ENCODE data around the gene WDR45B. TPM values are rescaled to one million over a fixed set of nuclear protein-coding genes. Genes with fewer than 3 reads are reported as not detected.
"Not testable (repeated sequence)": the region's sequence is repeated elsewhere in the genome, so short reads cannot be mapped to it uniquely, and the experiment has no call there.

The WDR45B gene
- total RNA-seq, 2 donors from 2014 or later, result 97.8 to 146 TPM

GRCh38 chr17:82658331-82658730, 10.1 kb upstream of the WDR45B start:
- Histone ChIP-seq H3K27me3 (replicated peaks; ENCODE audit: insufficient read depth) (no peaks in the 10 kb centered on the region), H3K4me3 (no peak overlapping the region), H3K27ac (no peak overlapping the region), H3K9me3 (no peaks in the 10 kb centered on the region), H3K36me3 (no peaks in the 10 kb centered on the region), H3K4me1 (replicated peaks) (no peaks in the 10 kb centered on the region)
- DNase-seq (ENCODE audit: low spot score), result no peak
- intact Hi-C loops (cut with DNase I), result no loop called here
- TF ChIP-seq POLR2A (IDR thresholded peaks at IDR 0.05) (no peak), POLR2AphosphoS5 (IDR thresholded peaks at IDR 0.05) (no peak), CTCF (IDR thresholded peaks at IDR 0.05) (no peak)
- 96% methylated on average over 23 of the region's 23 CpGs for WGBS

GRCh38 chr17:82657926-82658325, 9.7 kb upstream of the WDR45B start:
- 94% methylated on average over 19 of the region's 19 CpGs for WGBS
- Histone ChIP-seq H3K27ac (no peak overlapping the region), H3K27me3 (replicated peaks; ENCODE audit: insufficient read depth) (no peaks in the 10 kb centered on the region), H3K36me3 (no peaks in the 10 kb centered on the region), H3K4me1 (replicated peaks) (no peaks in the 10 kb centered on the region), H3K9me3 (no peaks in the 10 kb centered on the region), H3K4me3 (no peak overlapping the region)
- TF ChIP-seq POLR2AphosphoS5 (IDR thresholded peaks at IDR 0.05), result no peak
- no peak for TF ChIP-seq POLR2A (IDR thresholded peaks at IDR 0.05)
- intact Hi-C loops (cut with DNase I), result no loop called here
- no peak for DNase-seq (ENCODE audit: low spot score)

DNA sequence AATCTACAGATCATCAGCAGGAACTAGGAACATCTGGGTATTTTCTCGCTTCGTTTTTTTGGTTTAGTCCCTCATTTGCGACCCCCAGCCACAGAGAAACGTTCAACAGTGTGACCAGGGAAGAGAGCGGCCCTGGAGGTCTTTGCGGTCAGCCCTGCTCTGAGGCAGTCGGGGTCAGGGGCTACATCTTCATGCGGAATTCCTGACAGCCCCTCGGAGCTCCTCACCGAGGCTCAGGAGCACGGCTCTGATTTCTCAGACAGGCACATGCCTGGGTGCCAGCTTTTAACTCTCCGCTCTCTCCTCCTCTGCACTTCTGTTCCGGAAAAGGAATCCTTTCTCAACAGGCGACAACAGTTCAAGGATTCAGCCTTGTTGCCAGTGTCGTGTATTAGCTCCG, 8.0 kb upstream of the WDR45B start:
- intact Hi-C loops (cut with DNase I), result no loop called here
- Histone ChIP-seq H3K4me3 (no peak overlapping the region), H3K9me3 (no peaks in the 10 kb centered on the region), H3K36me3 (no peaks in the 10 kb centered on the region), H3K27me3 (replicated peaks; ENCODE audit: insufficient read depth) (no peaks in the 10 kb centered on the region), H3K27ac (no peak overlapping the region), H3K4me1 (replicated peaks) (no peaks in the 10 kb centered on the region)
- no peak for DNase-seq (ENCODE audit: low spot score)
- 90% methylated on average over 16 of the region's 16 CpGs for WGBS
- TF ChIP-seq CTCF (IDR thresholded peaks at IDR 0.05) (no peak), POLR2AphosphoS5 (IDR thresholded peaks at IDR 0.05) (no peak), POLR2A (IDR thresholded peaks at IDR 0.05) (no peak)

DNA sequence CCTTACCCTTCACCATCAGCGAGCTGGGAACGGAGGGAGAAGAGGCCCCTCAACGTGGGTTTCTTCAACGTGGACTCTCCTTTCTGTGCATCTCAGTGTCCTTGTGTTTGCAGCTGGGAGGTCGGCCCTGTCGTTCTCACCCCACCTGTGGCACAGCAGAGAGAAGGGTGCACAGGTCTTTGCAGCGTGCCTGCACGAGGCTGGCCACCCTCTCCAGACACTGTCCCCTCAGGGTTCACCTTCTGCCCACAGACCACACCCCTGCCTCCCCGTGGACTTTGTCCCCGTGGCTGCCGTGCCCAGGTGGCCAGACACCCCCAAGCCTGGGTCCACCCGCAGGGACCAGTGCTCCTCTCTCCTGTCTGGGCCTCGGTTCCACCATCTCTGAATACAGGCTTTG, 7.3 kb upstream of the WDR45B start:
- Histone ChIP-seq H3K4me3 (no peak overlapping the region), H3K9me3 (no peaks in the 10 kb centered on the region), H3K4me1 (replicated peaks) (no peaks in the 10 kb centered on the region), H3K27ac (peak overlapping the region; percentile 71 to 77), H3K36me3 (no peaks in the 10 kb centered on the region), H3K27me3 (replicated peaks; ENCODE audit: insufficient read depth) (no peaks in the 10 kb centered on the region)
- DNase-seq (ENCODE audit: low spot score), result no peak
- TF ChIP-seq POLR2A (IDR thresholded peaks at IDR 0.05) (no peak), CTCF (IDR thresholded peaks at IDR 0.05) (no peak), POLR2AphosphoS5 (IDR thresholded peaks at IDR 0.05) (no peak)
- intact Hi-C loops (cut with DNase I), result no loop called here
- 77% methylated on average over 13 of the region's 13 CpGs for WGBS

DNA sequence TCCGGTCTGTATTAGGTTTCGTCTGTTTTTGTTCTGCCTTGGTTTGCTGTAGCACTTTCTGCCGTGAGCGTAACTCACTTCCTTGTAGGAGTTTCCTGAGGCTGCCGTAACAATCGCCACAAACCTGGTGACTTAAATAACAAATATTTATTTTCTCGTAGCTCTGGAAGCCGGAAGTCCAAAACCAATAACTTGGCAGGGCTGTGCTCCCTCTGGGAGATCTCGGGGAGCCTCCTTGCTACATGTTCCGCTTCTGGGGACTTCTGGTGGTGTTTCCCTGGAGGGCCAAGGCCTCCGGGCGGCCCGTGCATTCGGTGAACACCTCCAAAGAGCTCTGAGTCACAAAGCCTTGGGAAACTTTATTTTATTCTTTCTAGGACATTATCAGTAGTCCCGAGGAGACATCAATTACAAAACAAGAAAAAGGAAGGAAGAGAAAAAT, 6.8 kb upstream of the WDR45B start:
- H3K4me3 ChIP-seq, result no peak overlapping the region
- H3K27ac ChIP-seq, result peak overlapping the region; percentile 71 to 77
- H3K27me3 ChIP-seq (replicated peaks; ENCODE audit: insufficient read depth), result no peaks in the 10 kb centered on the region
- no peaks in the 10 kb centered on the region for H3K4me1 ChIP-seq (replicated peaks)
- peak; percentile 63 for DNase-seq (ENCODE audit: low spot score)
- TF ChIP-seq POLR2AphosphoS5 (IDR thresholded peaks at IDR 0.05) (peak; percentile 71), POLR2A (IDR thresholded peaks at IDR 0.05) (peak; percentile 33), CTCF (IDR thresholded peaks at IDR 0.05) (no peak)
- no peaks in the 10 kb centered on the region for H3K9me3 ChIP-seq
- WGBS, result 44% methylated on average over 15 of the region's 15 CpGs
- intact Hi-C loops (cut with DNase I), result no loop called here
- H3K36me3 ChIP-seq, result no peaks in the 10 kb centered on the region

- DNase-seq (ENCODE audit: low spot score); intact Hi-C loops (cut with DNase I); H3K36me3 ChIP-seq; H3K27me3 ChIP-seq (replicated peaks; ENCODE audit: insufficient read depth); H3K9me3 ChIP-seq; H3K4me1 ChIP-seq (replicated peaks); H3K4me3 ChIP-seq: not testable (repeated sequence)
- peak overlapping the region; percentile 71 to 77 for H3K27ac ChIP-seq
- WGBS, result 82% methylated on average over 6 of the region's 6 CpGs
These were observed 6.4 kb upstream of the WDR45B start for GRCh38 chr17:82654611-82655010.

Data from prostate gland (tissue), 2 donors.